ENCODE results near the gene HS6ST2.

The HS6ST2 gene

GRCh38 chrX:132594999-132595398 lies 363.4 kb downstream of the HS6ST2 start:
- Histone ChIP-seq H3K27me3 (replicated peaks; ENCODE audit: control insufficient read depth, insufficient read depth, low read length, poor library complexity, severe bottlenecking) (no peaks in the 10 kb centered on the region), H3K4me1 (ENCODE audit: control insufficient read depth, insufficient read depth, low read length, poor library complexity, severe bottlenecking) (no peaks in the 10 kb centered on the region)
- DNase-seq: no peak

GRCh38 chrX:132594129-132594528 lies 364.3 kb downstream of the HS6ST2 start:
- Histone ChIP-seq H3K27ac (ENCODE audit: insufficient read depth, low read length, poor library complexity, severe bottlenecking) (no peak overlapping the region), H3K4me1 (ENCODE audit: control insufficient read depth, insufficient read depth, low read length, poor library complexity, severe bottlenecking) (no peaks in the 10 kb centered on the region)
- no peak for DNase-seq

More at GRCh38 chrX:132594999-132595398, 363.4 kb downstream of the HS6ST2 start:
- no peaks in the 10 kb centered on the region for H3K9me3 ChIP-seq (ENCODE audit: control insufficient read depth, low read length)
- no peaks in the 10 kb centered on the region for H3K36me3 ChIP-seq (ENCODE audit: control insufficient read depth, insufficient read depth, low read length)
- no peak overlapping the region for H3K27ac ChIP-seq (ENCODE audit: insufficient read depth, low read length, poor library complexity, severe bottlenecking)
- H3K4me3 ChIP-seq (ENCODE audit: insufficient read depth, low read depth, low read length, poor library complexity, severe bottlenecking): no peak overlapping the region

GRCh38 chrX:132592880-132593279 lies 365.5 kb downstream of the HS6ST2 start:
- Histone ChIP-seq H3K4me3 (ENCODE audit: insufficient read depth, low read depth, low read length, poor library complexity, severe bottlenecking) (no peak overlapping the region), H3K27me3 (replicated peaks; ENCODE audit: control insufficient read depth, insufficient read depth, low read length, poor library complexity, severe bottlenecking) (no peaks in the 10 kb centered on the region), H3K9me3 (ENCODE audit: control insufficient read depth, low read length) (no peaks in the 10 kb centered on the region), H3K27ac (ENCODE audit: insufficient read depth, low read length, poor library complexity, severe bottlenecking) (no peak overlapping the region), H3K4me1 (ENCODE audit: control insufficient read depth, insufficient read depth, low read length, poor library complexity, severe bottlenecking) (no peaks in the 10 kb centered on the region), H3K36me3 (ENCODE audit: control insufficient read depth, insufficient read depth, low read length) (no peaks in the 10 kb centered on the region)
- DNase-seq: no peak

More at GRCh38 chrX:132594129-132594528, 364.3 kb downstream of the HS6ST2 start:
- no peak overlapping the region for H3K4me3 ChIP-seq (ENCODE audit: insufficient read depth, low read depth, low read length, poor library complexity, severe bottlenecking)
- no peaks in the 10 kb centered on the region for H3K36me3 ChIP-seq (ENCODE audit: control insufficient read depth, insufficient read depth, low read length)
- H3K9me3 ChIP-seq (ENCODE audit: control insufficient read depth, low read length): no peaks in the 10 kb centered on the region
- H3K27me3 ChIP-seq (replicated peaks; ENCODE audit: control insufficient read depth, insufficient read depth, low read length, poor library complexity, severe bottlenecking): no peaks in the 10 kb centered on the region

GRCh38 chrX:132591719-132592275 lies 366.6 kb downstream of the HS6ST2 start:
- Histone ChIP-seq H3K36me3 (ENCODE audit: control insufficient read depth, insufficient read depth, low read length) (no peaks in the 10 kb centered on the region), H3K4me3 (ENCODE audit: insufficient read depth, low read depth, low read length, poor library complexity, severe bottlenecking) (no peak overlapping the region), H3K27ac (ENCODE audit: insufficient read depth, low read length, poor library complexity, severe bottlenecking) (no peak overlapping the region), H3K27me3 (replicated peaks; ENCODE audit: control insufficient read depth, insufficient read depth, low read length, poor library complexity, severe bottlenecking) (no peaks in the 10 kb centered on the region), H3K4me1 (ENCODE audit: control insufficient read depth, insufficient read depth, low read length, poor library complexity, severe bottlenecking) (no peaks in the 10 kb centered on the region), H3K9me3 (ENCODE audit: control insufficient read depth, low read length) (no peaks in the 10 kb centered on the region)
- DNase-seq: no peak

GRCh38 chrX:132590350-132591026 lies 367.9 kb downstream of the HS6ST2 start:
- Histone ChIP-seq H3K4me3 (ENCODE audit: insufficient read depth, low read depth, low read length, poor library complexity, severe bottlenecking) (no peak overlapping the region), H3K9me3 (ENCODE audit: control insufficient read depth, low read length) (no peaks in the 10 kb centered on the region), H3K4me1 (ENCODE audit: control insufficient read depth, insufficient read depth, low read length, poor library complexity, severe bottlenecking) (no peaks in the 10 kb centered on the region), H3K27me3 (replicated peaks; ENCODE audit: control insufficient read depth, insufficient read depth, low read length, poor library complexity, severe bottlenecking) (no peaks in the 10 kb centered on the region), H3K36me3 (ENCODE audit: control insufficient read depth, insufficient read depth, low read length) (no peaks in the 10 kb centered on the region), H3K27ac (ENCODE audit: insufficient read depth, low read length, poor library complexity, severe bottlenecking) (no peak overlapping the region)
- no peak for DNase-seq

- H3K27me3 ChIP-seq (replicated peaks; ENCODE audit: control insufficient read depth, insufficient read depth, low read length, poor library complexity, severe bottlenecking): no peaks in the 10 kb centered on the region
- H3K36me3 ChIP-seq (ENCODE audit: control insufficient read depth, insufficient read depth, low read length): no peaks in the 10 kb centered on the region
- no peaks in the 10 kb centered on the region for H3K9me3 ChIP-seq (ENCODE audit: control insufficient read depth, low read length)
- no peaks in the 10 kb centered on the region for H3K4me1 ChIP-seq (ENCODE audit: control insufficient read depth, insufficient read depth, low read length, poor library complexity, severe bottlenecking)
- DNase-seq: no peak
- no peak overlapping the region for H3K27ac ChIP-seq (ENCODE audit: insufficient read depth, low read length, poor library complexity, severe bottlenecking)
- H3K4me3 ChIP-seq (ENCODE audit: insufficient read depth, low read depth, low read length, poor library complexity, severe bottlenecking): no peak overlapping the region
Observed at GRCh38 chrX:132584936-132585335, 373.5 kb downstream of the HS6ST2 start.

GRCh38 chrX:132576939-132577338 lies 381.5 kb downstream of the HS6ST2 start:
- no peak overlapping the region for H3K27ac ChIP-seq (ENCODE audit: insufficient read depth, low read length, poor library complexity, severe bottlenecking)
- no peak for DNase-seq
- H3K36me3 ChIP-seq (ENCODE audit: control insufficient read depth, insufficient read depth, low read length): no peaks in the 10 kb centered on the region
- H3K27me3 ChIP-seq (replicated peaks; ENCODE audit: control insufficient read depth, insufficient read depth, low read length, poor library complexity, severe bottlenecking): no peaks in the 10 kb centered on the region
- no peak overlapping the region for H3K4me3 ChIP-seq (ENCODE audit: insufficient read depth, low read depth, low read length, poor library complexity, severe bottlenecking)
- no peaks in the 10 kb centered on the region for H3K9me3 ChIP-seq (ENCODE audit: control insufficient read depth, low read length)
- H3K4me1 ChIP-seq (ENCODE audit: control insufficient read depth, insufficient read depth, low read length, poor library complexity, severe bottlenecking): no peaks in the 10 kb centered on the region

Measured in effector memory CD4-positive, alpha-beta T cell (primary cell).